Activated CD4-positive, alpha-beta memory T cell treated with anti-CD3 and anti-CD28 coated beads, Interleukin-2, amount 10 ng/mL, durations not matched to agents 7 days and 5 days (primary cell): ENCODE results near the gene UBE2D3. TPM values are rescaled to one million over a fixed set of nuclear protein-coding genes. Genes with fewer than 3 reads are reported as not detected.

Experiments used
- CTCF ChIA-PET: fragments of 350-600 bp; sonication (Branson Sonifier 250); formaldehyde crosslinking; loops from one replicate; lab custom pipeline; 2021; ENCODE audit warnings: antibody characterized with exemption, inconsistent platforms; lab: Charles Lee
- POLR2A ChIA-PET: fragments of 350-600 bp; sonication (Branson Sonifier 250); formaldehyde crosslinking; loops from one replicate; lab custom pipeline; 2021; ENCODE audit warnings: antibody characterized with exemption; lab: Charles Lee
- DNase-seq: peaks from one replicate; pipeline ENCODE4 v3.0.0-alpha.2; 2020
- H3K27ac Mint-ChIP-seq: one replicate; pipeline ENCODE4 v1.8.0; 2021; ENCODE audit warnings: mild to moderate bottlenecking, mixed read lengths
- H3K27me3 Mint-ChIP-seq: one replicate; pipeline ENCODE4 v1.8.0; 2021; ENCODE audit warnings: mixed read lengths
- H3K36me3 Mint-ChIP-seq: one replicate; pipeline ENCODE4 v1.8.0; 2021; ENCODE audit warnings: low read depth, mixed read lengths
- H3K4me1 Mint-ChIP-seq: one replicate; pipeline ENCODE4 v1.8.0; 2021; ENCODE audit warnings: mixed read lengths
- H3K4me3 Mint-ChIP-seq: one replicate; pipeline ENCODE4 v1.8.0; 2021; ENCODE audit warnings: mild to moderate bottlenecking, mixed read lengths
- H3K9me3 Mint-ChIP-seq: one replicate; pipeline ENCODE4 v1.8.0; 2021; ENCODE audit warnings: mixed read lengths
- total RNA-seq, 2 experiments: library from RNA; stranded (reverse); gene quantifications; one replicate each; pipeline ENCODE4 v1.2.3, GENCODE V29; 2021

The UBE2D3 gene
- total RNA-seq, 2 experiments from 2014 or later, result 378 to 380 TPM

GRCh38 chr4:102858828-102859464 lies 31.6 kb upstream of the UBE2D3 start:
- CTCF ChIA-PET, result interaction anchor here (0.8 to 1.2 kb wide), 2 partner anchors 9 to 10 kb away, joined by 3 to 4 read pairs; partner anchors contain the start of gene CISD2

GRCh38 chr4:102850370-102850769 lies 23.0 kb upstream of the UBE2D3 start:
- Mint-ChIP-seq H3K4me1 (peaks cover 5% of the 10 kb centered on the region), H3K4me3 (no peak overlapping the region), H3K27me3 (no peaks in the 10 kb centered on the region), H3K36me3 (no peaks in the 10 kb centered on the region), H3K9me3 (no peaks in the 10 kb centered on the region), H3K27ac (no peak overlapping the region)
- ChIA-PET POLR2A (no interaction called here), CTCF (no interaction called here)
- DNase-seq, result no peak

More at GRCh38 chr4:102858828-102859464, 31.6 kb upstream of the UBE2D3 start:
- Mint-ChIP-seq H3K36me3 (peaks cover 36% of the 10 kb centered on the region), H3K4me1 (peaks cover 2% of the 10 kb centered on the region), H3K27ac (no peak overlapping the region), H3K4me3 (no peak overlapping the region), H3K9me3 (peaks cover 27% of the 10 kb centered on the region), H3K27me3 (no peaks in the 10 kb centered on the region)
- POLR2A ChIA-PET, result interaction anchor here (2.7 to 3.5 kb wide), 2 partner anchors 10 to 31 kb away, joined by 13 to 23 read pairs; partner anchors contain the start of genes CISD2 and UBE2D3
- no peak for DNase-seq

GRCh38 chr4:102849579-102850104 lies 22.3 kb upstream of the UBE2D3 start:
- ChIA-PET POLR2A (no interaction called here), CTCF (no interaction called here)
- Mint-ChIP-seq H3K4me1 (peaks cover 5% of the 10 kb centered on the region), H3K27me3 (no peaks in the 10 kb centered on the region), H3K27ac (no peak overlapping the region), H3K9me3 (no peaks in the 10 kb centered on the region), H3K36me3 (no peaks in the 10 kb centered on the region), H3K4me3 (no peak overlapping the region)
- DNase-seq, result no peak

- H3K27ac Mint-ChIP-seq, result no peak overlapping the region
- H3K36me3 Mint-ChIP-seq, result no peaks in the 10 kb centered on the region
- peaks cover 5% of the 10 kb centered on the region for H3K4me1 Mint-ChIP-seq
- H3K27me3 Mint-ChIP-seq, result no peaks in the 10 kb centered on the region
- H3K4me3 Mint-ChIP-seq, result no peak overlapping the region
- no peaks in the 10 kb centered on the region for H3K9me3 Mint-ChIP-seq
- no peak for DNase-seq
- ChIA-PET POLR2A (interaction anchor here (1.2 kb wide), 1 partner anchor 20 kb away, joined by 3 read pairs; the partner anchor contains the start of gene UBE2D3), CTCF (no interaction called here)
These were observed 20.3 kb upstream of the UBE2D3 start for GRCh38 chr4:102847687-102848086.

GRCh38 chr4:102843938-102844337 lies 16.6 kb upstream of the UBE2D3 start:
- Mint-ChIP-seq H3K27me3 (no peaks in the 10 kb centered on the region), H3K36me3 (peaks cover 7% of the 10 kb centered on the region), H3K4me3 (no peak overlapping the region), H3K4me1 (no peaks in the 10 kb centered on the region), H3K27ac (no peak overlapping the region), H3K9me3 (no peaks in the 10 kb centered on the region)
- POLR2A ChIA-PET, result no interaction called here
- DNase-seq, result no peak
- CTCF ChIA-PET, result no interaction called here

- Mint-ChIP-seq H3K4me1 (no peaks in the 10 kb centered on the region), H3K27me3 (no peaks in the 10 kb centered on the region), H3K9me3 (no peaks in the 10 kb centered on the region), H3K4me3 (no peak overlapping the region), H3K36me3 (peaks cover 7% of the 10 kb centered on the region), H3K27ac (no peak overlapping the region)
- POLR2A ChIA-PET, result interaction anchor here (2.1 kb wide), 1 partner anchor 17 kb away, joined by 11 read pairs; the partner anchor contains the start of gene UBE2D3
- CTCF ChIA-PET, result no interaction called here
- DNase-seq, result no peak
These were observed 15.9 kb upstream of the UBE2D3 start for GRCh38 chr4:102843273-102843672.

- DNase-seq, result no peak
- H3K36me3 Mint-ChIP-seq, result peaks cover 7% of the 10 kb centered on the region
- H3K27ac Mint-ChIP-seq, result no peak overlapping the region
- CTCF ChIA-PET, result interaction anchor here (0.6 kb wide), 1 partner anchor 430 kb away, joined by 3 read pairs; no protein-coding TSS in a partner anchor
- no peak overlapping the region for H3K4me3 Mint-ChIP-seq
- H3K4me1 Mint-ChIP-seq, result no peaks in the 10 kb centered on the region
- no peaks in the 10 kb centered on the region for H3K9me3 Mint-ChIP-seq
- no peaks in the 10 kb centered on the region for H3K27me3 Mint-ChIP-seq
- POLR2A ChIA-PET, result interaction anchor here (0.5 to 2.1 kb wide), 2 partner anchors 16 to 85 kb away, joined by 3 to 11 read pairs; partner anchors contain the start of gene UBE2D3
These were observed 15.0 kb upstream of the UBE2D3 start for GRCh38 chr4:102842367-102842766.

GRCh38 chr4:102836596-102836995 lies 9.2 kb upstream of the UBE2D3 start:
- ChIA-PET CTCF (no interaction called here), POLR2A (interaction anchor here (5.5 kb wide), 1 partner anchor 9 kb away, joined by 36 read pairs; the partner anchor contains the start of gene UBE2D3)
- no peak for DNase-seq
- Mint-ChIP-seq H3K27me3 (no peaks in the 10 kb centered on the region), H3K4me3 (no peak overlapping the region), H3K36me3 (peaks cover 12% of the 10 kb centered on the region), H3K4me1 (peaks cover 8% of the 10 kb centered on the region), H3K27ac (no peak overlapping the region), H3K9me3 (no peaks in the 10 kb centered on the region)

- no peaks in the 10 kb centered on the region for H3K9me3 Mint-ChIP-seq
- ChIA-PET CTCF (no interaction called here), POLR2A (interaction anchor here (0.6 kb wide), 1 partner anchor 14 kb away, joined by 3 read pairs; no protein-coding TSS in a partner anchor)
- no peak for DNase-seq
- no peak overlapping the region for H3K27ac Mint-ChIP-seq
- H3K27me3 Mint-ChIP-seq, result no peaks in the 10 kb centered on the region
- peaks cover 6% of the 10 kb centered on the region for H3K36me3 Mint-ChIP-seq
- H3K4me3 Mint-ChIP-seq, result no peak overlapping the region
- H3K4me1 Mint-ChIP-seq, result peaks cover 23% of the 10 kb centered on the region
These were observed 5.3 kb upstream of the UBE2D3 start for GRCh38 chr4:102832667-102833066.

GRCh38 chr4:102832105-102832504 lies 4.8 kb upstream of the UBE2D3 start:
- ChIA-PET POLR2A (interaction anchor here (0.6 kb wide), 1 partner anchor 14 kb away, joined by 3 read pairs; no protein-coding TSS in a partner anchor), CTCF (no interaction called here)
- no peaks in the 10 kb centered on the region for H3K9me3 Mint-ChIP-seq
- peaks cover 23% of the 10 kb centered on the region for H3K4me1 Mint-ChIP-seq
- H3K36me3 Mint-ChIP-seq, result peaks cover 6% of the 10 kb centered on the region
- DNase-seq, result no peak
- no peak overlapping the region for H3K27ac Mint-ChIP-seq
- no peak overlapping the region for H3K4me3 Mint-ChIP-seq
- H3K27me3 Mint-ChIP-seq, result no peaks in the 10 kb centered on the region

GRCh38 chr4:102829803-102830202 lies 2.5 kb upstream of the UBE2D3 start:
- no peak for DNase-seq
- no peak overlapping the region for H3K27ac Mint-ChIP-seq
- CTCF ChIA-PET, result interaction anchor here (1.1 to 3.3 kb wide), 2 partner anchors 38 to 39 kb away, joined by 3 to 34 read pairs; partner anchors contain the start of gene CISD2
- POLR2A ChIA-PET, result interaction anchor here (2.9 to 15.1 kb wide), 4 partner anchors 12 to 246 kb away, joined by 35 to 510 read pairs (median 74); partner anchors contain the start of genes CISD2 and SLC9B2
- no peak overlapping the region for H3K4me3 Mint-ChIP-seq
- peaks cover 6% of the 10 kb centered on the region for H3K36me3 Mint-ChIP-seq
- peaks cover 23% of the 10 kb centered on the region for H3K4me1 Mint-ChIP-seq
- H3K9me3 Mint-ChIP-seq, result no peaks in the 10 kb centered on the region
- no peaks in the 10 kb centered on the region for H3K27me3 Mint-ChIP-seq

GRCh38 chr4:102828497-102828808 lies 1.1 kb upstream of the UBE2D3 start:
- peaks cover 15% of the 10 kb centered on the region for H3K36me3 Mint-ChIP-seq

More at GRCh38 chr4:102828497-102828808, 1.1 kb upstream of the UBE2D3 start:
- Mint-ChIP-seq H3K27ac (no peak overlapping the region), H3K4me1 (peaks cover 30% of the 10 kb centered on the region), H3K9me3 (no peaks in the 10 kb centered on the region), H3K27me3 (no peaks in the 10 kb centered on the region), H3K4me3 (no peak overlapping the region)
- no peak for DNase-seq
- ChIA-PET CTCF (interaction anchor here (0.7 to 3.3 kb wide), 16 partner anchors 10 to 484 kb away, joined by 3 to 34 read pairs (median 5); partner anchors contain the start of genes BDH2, CISD2, MANBA and SLC39A8), POLR2A (interaction anchor here (0.7 to 15.1 kb wide), 32 partner anchors 10 to 484 kb away, joined by 3 to 510 read pairs (median 8); partner anchors contain the start of genes BDH2, CENPE, CISD2 and MANBA)
